Measurements from ENCODE around the gene JMJD1C.

JMJD1C gene

DNA sequence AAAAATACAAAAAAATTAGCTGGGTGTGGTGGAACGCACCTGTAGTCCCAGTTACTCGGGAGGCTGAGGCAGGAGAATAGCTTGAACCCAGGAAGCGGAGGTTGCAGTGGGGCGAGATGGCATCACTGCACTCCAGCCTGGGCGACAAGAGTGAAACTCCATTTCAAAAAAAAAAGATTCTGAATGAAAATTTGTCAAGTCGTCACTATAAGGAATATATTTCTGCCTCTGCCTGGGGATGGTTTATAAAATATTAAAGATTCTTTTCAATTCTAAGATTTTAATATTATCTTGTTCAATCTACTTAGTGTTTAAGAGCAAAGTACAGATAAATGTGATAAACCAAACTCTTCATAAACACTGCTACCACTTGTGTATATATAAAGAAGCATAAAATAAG, 185.4 kb downstream of the JMJD1C start:
- DNase-seq (ENCODE audit: low read depth): no peak
- H3K4me3 ChIP-seq (replicated peaks; ENCODE audit: low read depth, low read length): no peak overlapping the region
- TF ChIP-seq, protein P1, sequence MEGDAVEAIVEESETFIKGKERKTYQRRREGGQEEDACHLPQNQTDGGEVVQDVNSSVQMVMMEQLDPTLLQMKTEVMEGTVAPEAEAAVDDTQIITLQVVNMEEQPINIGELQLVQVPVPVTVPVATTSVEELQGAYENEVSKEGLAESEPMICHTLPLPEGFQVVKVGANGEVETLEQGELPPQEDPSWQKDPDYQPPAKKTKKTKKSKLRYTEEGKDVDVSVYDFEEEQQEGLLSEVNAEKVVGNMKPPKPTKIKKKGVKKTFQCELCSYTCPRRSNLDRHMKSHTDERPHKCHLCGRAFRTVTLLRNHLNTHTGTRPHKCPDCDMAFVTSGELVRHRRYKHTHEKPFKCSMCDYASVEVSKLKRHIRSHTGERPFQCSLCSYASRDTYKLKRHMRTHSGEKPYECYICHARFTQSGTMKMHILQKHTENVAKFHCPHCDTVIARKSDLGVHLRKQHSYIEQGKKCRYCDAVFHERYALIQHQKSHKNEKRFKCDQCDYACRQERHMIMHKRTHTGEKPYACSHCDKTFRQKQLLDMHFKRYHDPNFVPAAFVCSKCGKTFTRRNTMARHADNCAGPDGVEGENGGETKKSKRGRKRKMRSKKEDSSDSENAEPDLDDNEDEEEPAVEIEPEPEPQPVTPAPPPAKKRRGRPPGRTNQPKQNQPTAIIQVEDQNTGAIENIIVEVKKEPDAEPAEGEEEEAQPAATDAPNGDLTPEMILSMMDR (IDR thresholded peaks at IDR 0.05; ENCODE audit: low read length, missing control alignments): no peak

DNA sequence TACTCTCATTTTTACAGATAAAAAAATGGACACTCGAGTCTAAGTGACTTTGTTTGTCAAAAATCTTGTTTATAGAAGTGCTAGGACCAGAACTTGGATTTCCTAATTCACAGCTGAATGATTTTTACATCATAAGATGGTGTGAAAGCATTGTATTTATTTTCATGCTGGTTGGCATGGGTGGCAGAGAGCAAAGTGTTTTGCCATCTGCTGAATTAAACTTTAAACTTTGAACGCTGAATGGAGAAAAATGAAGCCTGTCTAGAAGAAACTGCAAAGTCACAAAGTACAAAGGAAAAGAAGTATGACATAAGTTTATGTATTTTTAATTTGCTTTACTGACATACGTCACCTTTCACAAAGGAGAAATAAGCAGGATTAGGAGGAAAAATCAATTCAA, 190.7 kb downstream of the JMJD1C start:
- H3K4me3 ChIP-seq (replicated peaks; ENCODE audit: low read depth, low read length): no peak overlapping the region
- DNase-seq (ENCODE audit: low read depth): no peak
- TF ChIP-seq, protein P1 (IDR thresholded peaks at IDR 0.05; ENCODE audit: low read length, missing control alignments): no peak

DNA sequence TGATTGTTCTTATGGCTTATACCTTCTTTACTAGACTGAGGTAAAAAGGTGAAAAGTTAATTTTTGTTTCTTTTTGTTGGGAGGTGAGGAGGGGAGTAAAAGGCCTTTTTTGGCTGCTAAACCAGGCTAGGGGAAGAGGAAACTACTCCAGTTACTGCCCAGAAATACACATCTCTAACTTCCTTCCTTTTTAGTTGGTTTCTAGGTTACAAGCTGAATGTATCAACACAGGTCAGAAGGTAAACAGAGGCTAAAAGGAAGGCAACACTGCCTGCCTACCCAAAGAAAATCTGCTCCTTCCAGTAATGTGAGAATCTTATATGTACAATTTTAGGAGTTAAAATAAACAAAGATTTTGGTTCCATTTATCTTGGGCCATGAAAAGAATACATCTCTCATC, 192.2 kb downstream of the JMJD1C start:
- TF ChIP-seq, protein P1 (IDR thresholded peaks at IDR 0.05; ENCODE audit: low read length, missing control alignments): no peak
- no peak overlapping the region for H3K4me3 ChIP-seq (replicated peaks; ENCODE audit: low read depth, low read length)
- peak; percentile 47 for DNase-seq (ENCODE audit: low read depth)

DNA sequence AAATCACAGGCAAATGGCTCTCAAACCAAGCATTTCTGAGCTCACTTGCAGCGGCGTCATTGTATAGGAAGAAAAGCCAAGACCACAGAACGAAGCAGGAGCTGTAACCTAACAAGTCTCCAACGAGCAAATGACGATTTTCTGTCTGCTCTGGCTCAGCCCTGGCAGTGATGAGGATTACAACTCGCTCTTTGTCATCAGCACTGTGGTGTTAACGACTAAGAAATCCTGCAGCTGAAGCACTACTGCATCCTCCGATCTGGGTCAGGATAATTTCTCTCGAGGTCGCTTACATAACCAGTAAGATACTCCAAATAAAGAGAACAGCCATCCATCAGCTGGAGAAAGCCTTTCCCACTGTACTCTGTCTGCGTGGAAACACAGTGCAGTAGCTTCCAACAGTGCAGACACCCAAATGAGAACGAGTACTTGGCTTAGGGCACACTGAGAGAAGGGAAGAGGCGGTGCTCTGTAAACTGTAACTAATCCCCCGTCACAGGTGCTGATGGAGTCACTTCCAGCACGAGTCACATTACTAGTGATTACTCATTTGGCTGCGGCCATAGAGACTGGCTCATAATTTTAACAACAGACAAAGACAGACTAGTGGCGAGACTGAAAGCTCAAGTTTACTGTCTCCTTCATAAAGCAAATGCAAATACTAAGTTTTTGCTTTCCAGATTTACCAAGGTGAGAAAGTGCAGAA, 196.8 kb downstream of the JMJD1C start:
- TF ChIP-seq, protein P1 (IDR thresholded peaks at IDR 0.05; ENCODE audit: low read length, missing control alignments): peak; percentile 35
- peak; percentile 98 for DNase-seq (ENCODE audit: low read depth)
- peak overlapping the region; percentile 79 for H3K4me3 ChIP-seq (replicated peaks; ENCODE audit: low read depth, low read length)

DNA sequence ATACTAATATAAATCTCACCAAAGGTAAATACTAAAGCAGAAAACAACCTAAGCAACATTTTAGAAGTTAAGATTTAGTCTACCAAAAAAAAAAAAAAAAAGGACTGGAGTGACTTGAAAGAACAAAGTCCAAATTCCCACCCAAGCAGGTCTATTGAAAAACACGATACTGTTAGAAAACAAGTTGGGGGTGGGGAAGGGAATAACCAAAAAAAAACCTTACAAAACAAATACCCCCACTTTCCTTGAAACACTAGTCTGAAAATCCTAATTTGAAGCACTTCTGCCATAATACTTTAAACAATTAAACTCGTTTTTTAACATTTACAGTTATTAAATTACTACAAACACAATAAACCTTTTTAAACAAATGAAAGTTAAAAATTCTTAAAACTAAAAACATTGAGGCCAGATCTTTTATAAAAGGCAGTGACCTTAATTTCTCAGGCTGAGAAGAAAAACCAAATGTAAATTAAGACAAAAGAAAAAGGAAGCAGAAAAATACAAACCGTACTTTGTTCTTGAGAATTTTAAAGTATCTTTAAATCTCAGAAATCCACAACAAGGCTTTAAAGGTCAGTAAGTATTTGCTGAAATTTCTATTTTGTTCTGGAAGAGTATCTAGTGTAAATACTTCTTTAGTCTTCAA, 197.5 kb downstream of the JMJD1C start:
- DNase-seq (ENCODE audit: low read depth): peak; percentile 69
- H3K4me3 ChIP-seq (replicated peaks; ENCODE audit: low read depth, low read length): peak overlapping the region; percentile 79
- TF ChIP-seq, protein P1 (IDR thresholded peaks at IDR 0.05; ENCODE audit: low read length, missing control alignments): no peak

DNA sequence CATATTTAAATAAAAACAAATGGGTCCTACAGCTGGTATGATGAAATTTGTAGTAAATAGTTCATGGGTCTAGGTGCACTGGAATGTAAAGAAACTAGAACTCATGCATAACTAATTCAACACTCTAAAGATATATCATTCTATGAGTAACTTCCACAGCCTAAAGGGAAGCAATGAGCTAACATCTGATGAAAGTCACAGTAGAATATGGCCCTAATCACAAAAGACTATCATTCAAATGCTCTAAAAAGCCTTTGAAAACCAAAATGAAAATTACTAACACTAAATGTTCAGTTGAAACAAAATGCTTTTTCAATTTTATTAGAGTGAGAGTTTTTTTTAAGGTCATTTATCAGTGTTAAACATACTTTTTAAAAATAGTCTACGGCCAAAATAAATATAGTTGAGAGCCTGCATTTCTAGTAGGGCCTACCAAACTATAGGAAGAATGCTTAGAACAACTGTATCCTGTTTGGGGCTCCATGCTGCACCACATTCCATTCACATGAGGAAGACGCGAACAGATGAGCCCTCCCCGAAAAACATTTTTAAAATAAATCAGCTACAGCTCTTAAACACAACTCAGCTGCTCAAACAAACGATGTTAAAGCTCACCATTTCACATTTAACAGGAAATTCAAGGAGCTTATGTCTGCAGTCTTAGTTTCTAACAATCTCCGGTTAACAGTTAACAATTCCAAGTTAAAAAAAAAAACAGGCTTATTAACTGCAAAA, 198.2 kb downstream of the JMJD1C start:
- TF ChIP-seq, protein P1 (IDR thresholded peaks at IDR 0.05; ENCODE audit: low read length, missing control alignments): no peak
- peak overlapping the region; percentile 79 for H3K4me3 ChIP-seq (replicated peaks; ENCODE audit: low read depth, low read length)
- DNase-seq (ENCODE audit: low read depth): peak; percentile 89
